Right lung (tissue), 10 donors: ENCODE results near the gene PRDX5. TPM values are rescaled to one million over a fixed set of nuclear protein-coding genes. Genes with fewer than 3 reads are reported as not detected.

Source experiments
- DNase-seq, 2 donors: peaks; one replicate each; pipeline ENCODE4 v3.0.0-alpha.2; 2013
- long read RNA-seq, 8 donors: transcript quantifications; one replicate each; lab custom pipeline, GENCODE V29; 2026
- polyA plus RNA-seq, 5 donors: library from polyadenylated mRNA; unstranded; fragments of 120-200 nt; gene quantifications; one replicate each; pipeline versions ENCODE4 v1.2.1 to v1.2.3, GENCODE V29; 2013; ENCODE audit warnings: inconsistent platforms in 1 of 5, low replicate concordance in 1 of 5; ENCODE audit not compliant: insufficient read length in 5 of 5, insufficient read depth in 1 of 5

Gene PRDX5
- polyA plus RNA-seq: 100 to 1,000 TPM; 141 to 272 (median 177) TPM
- long read RNA-seq, donor 1, transcript PRDX5-202 (4 exons, 463 nt): minor isoform, 10 of 402 reads
- long read RNA-seq, donor 1, transcript PRDX5-201 (6 exons, 893 nt): major isoform, 237 of 402 reads
- long read RNA-seq, donor 1, partial matches to known transcripts: 126 of 402 reads
- long read RNA-seq, donor 1, other reads (novel, unspliced or antisense): 26 of 402 reads
- long read RNA-seq, donor 2, transcript PRDX5-201 (6 exons, 893 nt): major isoform, 89 of 138 reads
- long read RNA-seq, donor 2, transcript PRDX5-202 (4 exons, 463 nt): minor isoform, 5 of 138 reads
- long read RNA-seq, donor 2, partial matches to known transcripts: 33 of 138 reads
- long read RNA-seq, donor 2, other reads (novel, unspliced or antisense): 8 of 138 reads
- long read RNA-seq, donor 3, transcript PRDX5-202 (4 exons, 463 nt): minor isoform, 7 of 247 reads
- long read RNA-seq, donor 3, transcript PRDX5-201 (6 exons, 893 nt): major isoform, 158 of 247 reads
- long read RNA-seq, donor 3, partial matches to known transcripts: 73 of 247 reads
- long read RNA-seq, donor 3, other reads (novel, unspliced or antisense): 8 of 247 reads
- long read RNA-seq, donor 4, transcript PRDX5-201 (6 exons, 893 nt): major isoform, 86 of 129 reads
- long read RNA-seq, donor 4, partial matches to known transcripts: 38 of 129 reads
- long read RNA-seq, donor 4, other reads (novel, unspliced or antisense): 0 of 129 reads
- long read RNA-seq, donor 5, transcript PRDX5-201 (6 exons, 893 nt): major isoform, 178 of 312 reads
- long read RNA-seq, donor 5, transcript PRDX5-202 (4 exons, 463 nt): minor isoform, 6 of 312 reads
- long read RNA-seq, donor 5, partial matches to known transcripts: 91 of 312 reads
- long read RNA-seq, donor 5, other reads (novel, unspliced or antisense): 33 of 312 reads
- long read RNA-seq, donor 6, transcript PRDX5-201 (6 exons, 893 nt): major isoform, 214 of 357 reads
- long read RNA-seq, donor 6, transcript PRDX5-202 (4 exons, 463 nt): minor isoform, 9 of 357 reads
- long read RNA-seq, donor 6, partial matches to known transcripts: 115 of 357 reads
- long read RNA-seq, donor 6, other reads (novel, unspliced or antisense): 19 of 357 reads
- long read RNA-seq, donor 7, transcript PRDX5-202 (4 exons, 463 nt): minor isoform, 7 of 252 reads
- long read RNA-seq, donor 7, transcript PRDX5-201 (6 exons, 893 nt): major isoform, 147 of 252 reads
- long read RNA-seq, donor 7, partial matches to known transcripts: 85 of 252 reads
- long read RNA-seq, donor 7, other reads (novel, unspliced or antisense): 9 of 252 reads
- long read RNA-seq, donor 8, transcript PRDX5-201 (6 exons, 893 nt): major isoform, 75 of 126 reads
- long read RNA-seq, donor 8, partial matches to known transcripts: 41 of 126 reads
- long read RNA-seq, donor 8, other reads (novel, unspliced or antisense): 5 of 126 reads

DNA sequence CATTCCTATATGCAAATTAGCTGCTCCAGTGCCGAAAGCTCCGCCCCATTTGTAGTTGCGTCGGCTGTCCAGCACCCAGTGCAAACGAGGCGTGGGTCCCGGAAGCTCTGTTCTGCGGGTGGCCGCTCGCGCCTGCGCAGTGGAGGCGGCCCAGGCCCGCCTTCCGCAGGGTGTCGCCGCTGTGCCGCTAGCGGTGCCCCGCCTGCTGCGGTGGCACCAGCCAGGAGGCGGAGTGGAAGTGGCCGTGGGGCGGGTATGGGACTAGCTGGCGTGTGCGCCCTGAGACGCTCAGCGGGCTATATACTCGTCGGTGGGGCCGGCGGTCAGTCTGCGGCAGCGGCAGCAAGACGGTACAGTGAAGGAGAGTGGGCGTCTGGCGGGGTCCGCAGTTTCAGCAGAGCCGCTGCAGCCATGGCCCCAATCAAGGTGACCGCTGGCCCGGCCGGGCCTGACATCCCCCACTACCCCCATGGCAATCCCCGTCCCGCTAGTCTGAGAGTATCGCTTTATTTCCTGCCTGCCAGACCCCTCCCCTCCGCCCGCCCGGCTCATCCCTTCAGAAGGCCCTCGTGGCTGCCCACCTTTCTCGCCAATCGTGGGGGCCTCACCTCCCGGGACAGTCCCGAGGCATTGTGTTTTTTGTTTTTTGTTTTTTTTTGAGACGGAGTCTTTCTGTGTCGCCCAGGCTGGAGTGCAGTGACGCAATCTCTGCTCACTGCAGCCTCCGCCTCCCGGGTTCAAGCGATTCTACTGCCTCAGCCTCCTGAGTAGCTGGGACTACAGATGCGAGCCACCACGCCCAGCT, at the start of gene PRDX5:
TSS of gene PRDX5 (plus strand) at position 161 of the 805 bp plus-strand sequence. CDS start at position 256, 95 bp downstream.
- peak; percentile 96 to 97 for DNase-seq

DNA sequence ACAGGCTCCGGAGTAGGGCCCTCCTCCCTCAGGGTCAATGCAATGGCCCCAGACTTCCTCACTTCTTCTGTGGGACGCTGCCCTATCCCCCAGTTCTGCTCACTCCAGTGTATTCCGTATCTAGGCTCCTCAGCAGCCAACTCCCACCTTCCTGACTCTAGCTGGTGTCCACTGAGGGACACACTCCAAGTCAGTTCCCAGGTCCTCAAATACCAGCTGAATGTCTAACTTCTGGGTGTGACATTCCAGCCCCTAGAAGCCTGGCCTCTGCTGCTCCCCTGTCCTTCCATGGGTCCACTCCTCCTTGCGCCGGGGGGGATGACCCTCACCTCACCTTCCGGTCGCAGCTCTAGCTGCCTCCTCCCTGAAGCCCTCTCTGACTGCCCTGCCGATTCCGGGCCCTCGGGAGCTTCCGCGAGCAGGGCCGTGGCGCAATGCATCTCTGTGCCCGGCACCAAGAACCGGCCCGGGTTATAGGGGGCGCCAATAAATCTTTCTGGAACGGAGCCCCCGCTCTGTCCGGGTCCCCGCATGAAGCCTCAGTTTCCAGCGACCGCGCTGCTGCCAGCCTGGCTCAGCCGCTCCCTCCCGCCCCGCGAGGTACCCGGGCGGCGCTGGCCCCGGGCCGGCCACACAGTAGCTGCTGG, 48.9 kb upstream of the PRDX5 start:
- no peak for DNase-seq

DNA sequence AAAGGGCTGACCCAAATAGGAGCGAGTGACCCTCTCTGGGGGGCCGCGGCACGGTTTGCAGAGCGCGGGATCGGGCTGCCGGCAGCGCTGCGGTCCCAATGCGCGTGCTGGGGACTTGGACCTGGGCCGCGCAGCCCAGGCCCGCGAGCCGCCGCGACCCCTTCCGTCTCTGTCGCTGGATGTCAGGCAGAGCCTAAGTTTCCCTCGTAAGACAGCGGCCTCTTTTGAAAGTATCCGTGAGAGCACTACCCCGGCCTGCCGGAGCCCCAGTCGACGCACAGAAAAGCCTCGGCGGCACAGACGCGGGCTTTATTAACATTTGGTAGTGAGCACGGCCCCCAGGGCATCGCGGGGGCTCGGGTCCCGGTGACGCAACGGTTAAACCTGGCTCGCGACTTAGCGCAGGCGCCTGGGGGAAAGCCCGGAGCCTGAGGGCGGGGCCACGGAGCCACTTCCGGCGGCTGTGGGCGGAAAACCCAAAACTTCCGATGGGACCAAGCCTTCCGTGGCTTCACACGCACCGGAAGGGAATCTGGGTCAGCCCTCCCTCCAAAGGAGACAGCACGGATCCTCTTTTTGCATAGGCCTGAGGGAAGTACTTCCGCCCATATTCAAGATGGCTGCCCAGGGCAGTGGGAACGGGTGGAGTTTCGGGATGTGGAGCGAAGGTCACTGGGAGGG, 48.2 kb upstream of the PRDX5 start:
- peak; percentile 99 for DNase-seq

DNA sequence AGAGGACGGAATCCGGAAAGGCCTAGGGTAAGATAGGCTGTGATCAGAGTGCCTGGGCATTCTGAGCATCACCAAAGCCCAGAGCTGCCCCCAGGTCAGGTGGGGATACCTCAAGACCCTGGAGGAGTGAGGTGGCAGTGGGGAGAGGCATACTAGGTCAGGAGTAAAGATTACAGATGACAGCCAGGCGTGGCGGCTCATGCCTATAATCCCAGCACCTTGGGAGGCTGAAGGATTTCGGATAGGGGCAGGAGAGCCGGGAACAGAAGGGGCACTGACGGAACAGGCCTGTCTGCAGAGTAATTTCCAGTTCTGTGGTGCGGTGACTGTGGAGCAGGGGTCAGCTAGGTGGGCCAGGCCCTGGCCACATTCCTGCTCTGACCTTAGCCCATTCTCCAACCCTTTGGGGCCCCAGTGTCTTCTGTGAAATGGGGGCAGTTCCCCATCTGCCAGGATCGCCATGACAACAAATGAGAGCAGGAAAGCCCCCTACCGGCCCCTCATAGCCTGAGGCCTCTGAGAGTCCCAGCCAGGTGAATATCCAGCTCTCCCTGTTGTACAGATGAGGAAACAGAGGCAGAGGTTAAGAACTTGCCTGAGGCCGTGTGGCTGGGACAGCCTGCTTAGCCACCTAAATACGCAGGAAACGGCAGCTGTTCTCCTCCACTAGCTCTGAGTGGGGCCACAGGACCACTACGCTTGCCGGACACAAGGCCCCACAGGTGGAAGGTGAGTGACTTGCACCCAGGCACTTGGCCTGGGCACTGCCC, 42.7 kb upstream of the PRDX5 start:
- no peak for DNase-seq

DNA sequence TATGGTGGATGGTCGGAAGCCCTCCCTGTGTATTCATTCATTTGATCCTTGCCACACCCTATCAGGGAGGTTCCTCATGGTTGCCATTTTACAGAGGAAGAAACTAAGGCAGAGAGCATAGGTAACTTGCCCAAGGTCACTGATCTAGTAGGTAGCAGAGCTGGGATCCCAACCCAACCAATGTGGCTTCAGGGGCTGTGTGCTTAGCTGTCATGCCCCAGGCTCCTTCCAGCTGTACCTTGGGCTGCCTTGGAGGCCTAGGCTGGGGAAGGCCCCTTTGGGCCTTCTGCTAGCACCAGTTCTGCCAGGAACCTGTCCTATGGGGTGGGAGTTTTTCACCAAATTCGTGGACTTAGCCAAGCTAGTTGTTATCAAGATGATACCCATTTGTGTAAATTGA, 42.1 kb upstream of the PRDX5 start:
- DNase-seq: no peak

DNA sequence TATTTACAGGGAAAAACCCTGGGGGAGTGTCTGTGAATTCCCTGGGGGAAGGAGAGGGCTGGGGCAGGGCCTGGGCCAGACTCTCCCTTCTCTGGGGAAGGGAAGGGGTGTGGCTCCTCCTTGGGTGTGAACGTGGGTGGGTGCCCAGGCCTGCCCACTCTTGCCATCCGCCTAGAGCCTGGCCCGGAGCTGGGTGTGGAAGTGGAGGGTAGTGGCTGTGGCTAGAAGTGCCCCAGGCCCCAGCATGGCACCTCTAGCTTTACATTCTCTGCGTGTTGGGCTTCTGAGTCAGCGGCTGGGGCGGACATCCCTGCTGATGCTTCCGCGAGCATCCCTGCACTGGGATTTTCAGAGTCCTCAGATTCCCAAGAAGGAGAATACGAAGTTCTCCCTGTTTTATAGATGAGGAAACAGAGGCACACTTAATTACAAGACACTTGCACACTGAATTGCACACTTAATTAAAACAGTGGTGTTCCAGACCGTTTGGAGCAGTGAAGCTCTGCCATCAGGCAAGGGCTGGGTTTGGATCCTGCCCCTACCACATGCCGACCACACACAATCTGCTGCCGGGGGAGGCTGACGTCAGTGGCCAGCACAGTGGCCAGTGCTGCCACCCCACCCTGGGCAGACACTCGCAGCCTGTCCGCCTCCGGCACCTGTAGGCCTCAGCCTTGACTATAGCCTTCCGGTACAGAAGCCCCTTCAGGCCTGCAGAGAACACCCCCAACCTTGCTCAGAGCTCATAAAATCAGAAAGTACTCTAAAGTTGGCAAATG, 41.1 kb upstream of the PRDX5 start:
- no peak for DNase-seq

DNA sequence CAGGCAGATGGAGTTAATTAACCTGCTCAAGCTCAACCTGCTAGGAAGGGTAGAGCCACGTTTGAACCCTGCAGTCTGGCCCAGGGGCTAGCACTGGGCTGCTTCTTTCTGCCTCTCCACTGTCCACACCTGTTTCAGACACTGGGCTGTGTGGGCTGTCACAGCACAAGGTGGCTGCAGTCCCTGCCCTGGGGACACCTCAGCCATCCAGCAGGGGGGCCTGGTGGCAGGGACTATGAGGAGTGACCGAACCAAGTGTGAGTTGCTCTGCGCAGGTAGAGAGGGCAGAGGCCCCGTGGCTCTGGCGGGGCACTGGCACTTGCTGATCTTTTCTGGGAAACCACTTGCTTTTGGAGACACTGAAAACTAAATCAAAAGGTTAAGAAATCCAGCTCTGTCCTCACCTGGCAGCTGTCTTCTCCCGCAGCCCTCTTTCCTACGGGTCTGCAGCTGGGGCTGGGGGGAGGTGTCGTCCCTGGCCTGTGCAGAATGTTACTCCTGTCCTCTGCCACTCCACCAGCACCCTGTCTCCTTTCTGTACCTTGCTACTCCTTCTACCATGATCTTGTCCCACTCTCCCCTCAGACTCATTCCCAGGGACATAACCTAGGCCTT, 39.2 kb upstream of the PRDX5 start:
- no peak for DNase-seq

DNA sequence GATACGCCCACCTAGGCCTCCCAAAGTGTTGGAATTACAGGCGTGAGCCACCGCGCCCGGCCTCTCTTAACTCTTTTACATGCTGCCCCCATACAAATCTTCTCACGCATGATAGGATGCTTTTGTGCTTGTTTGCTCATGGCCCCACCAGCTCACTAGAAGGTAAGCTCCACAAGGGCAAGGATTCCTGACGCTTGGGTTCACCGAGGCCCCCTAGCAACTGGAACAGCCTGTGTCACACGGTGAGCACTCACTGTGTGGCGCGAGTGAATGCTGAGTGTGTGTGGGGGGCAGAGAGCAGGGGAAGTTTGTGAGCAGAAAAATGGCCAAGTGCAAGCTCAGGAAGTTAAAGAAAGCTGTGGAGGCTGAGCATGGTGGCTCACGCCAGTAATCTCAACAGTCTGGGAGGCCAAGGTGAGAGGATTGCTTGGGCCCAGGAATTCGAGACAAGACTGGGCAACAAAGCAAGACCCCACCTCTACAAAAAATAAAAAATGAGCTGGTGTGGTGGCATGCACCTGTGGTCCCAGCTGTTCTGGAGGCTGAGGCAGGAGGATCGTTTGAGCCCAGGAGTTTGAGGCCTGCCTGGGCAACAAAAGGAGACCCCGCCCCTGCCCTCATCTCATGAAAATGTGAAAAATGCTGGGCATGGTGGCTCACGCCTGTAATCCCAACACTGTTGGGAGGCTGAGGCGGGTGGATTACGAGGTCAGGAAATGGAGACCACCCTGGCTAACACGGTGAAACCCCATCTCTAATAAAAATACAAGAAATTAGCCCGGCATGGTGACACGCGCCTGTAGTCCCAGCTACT, 35.8 kb upstream of the PRDX5 start:
- no peak for DNase-seq

DNA sequence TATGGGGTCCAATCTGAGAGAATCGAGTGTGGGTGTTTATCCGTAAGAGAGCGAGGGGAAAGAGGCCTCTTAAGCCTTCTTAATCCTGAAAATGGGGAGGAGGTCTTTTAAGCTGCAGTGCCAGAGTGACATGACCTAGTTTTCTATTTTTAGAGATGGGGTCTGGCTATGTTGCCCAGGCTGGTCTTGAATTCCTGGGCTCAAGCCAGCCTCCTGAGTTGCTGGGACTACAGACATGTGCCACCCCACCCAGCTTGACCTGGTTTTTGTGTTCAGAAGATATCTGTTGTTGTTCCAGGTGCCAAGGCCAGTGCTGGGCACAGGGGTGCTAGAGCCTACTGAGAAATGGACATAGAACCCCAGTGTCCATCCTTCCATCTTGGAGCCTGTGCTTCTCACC, 34.8 kb upstream of the PRDX5 start:
- no peak for DNase-seq

DNA sequence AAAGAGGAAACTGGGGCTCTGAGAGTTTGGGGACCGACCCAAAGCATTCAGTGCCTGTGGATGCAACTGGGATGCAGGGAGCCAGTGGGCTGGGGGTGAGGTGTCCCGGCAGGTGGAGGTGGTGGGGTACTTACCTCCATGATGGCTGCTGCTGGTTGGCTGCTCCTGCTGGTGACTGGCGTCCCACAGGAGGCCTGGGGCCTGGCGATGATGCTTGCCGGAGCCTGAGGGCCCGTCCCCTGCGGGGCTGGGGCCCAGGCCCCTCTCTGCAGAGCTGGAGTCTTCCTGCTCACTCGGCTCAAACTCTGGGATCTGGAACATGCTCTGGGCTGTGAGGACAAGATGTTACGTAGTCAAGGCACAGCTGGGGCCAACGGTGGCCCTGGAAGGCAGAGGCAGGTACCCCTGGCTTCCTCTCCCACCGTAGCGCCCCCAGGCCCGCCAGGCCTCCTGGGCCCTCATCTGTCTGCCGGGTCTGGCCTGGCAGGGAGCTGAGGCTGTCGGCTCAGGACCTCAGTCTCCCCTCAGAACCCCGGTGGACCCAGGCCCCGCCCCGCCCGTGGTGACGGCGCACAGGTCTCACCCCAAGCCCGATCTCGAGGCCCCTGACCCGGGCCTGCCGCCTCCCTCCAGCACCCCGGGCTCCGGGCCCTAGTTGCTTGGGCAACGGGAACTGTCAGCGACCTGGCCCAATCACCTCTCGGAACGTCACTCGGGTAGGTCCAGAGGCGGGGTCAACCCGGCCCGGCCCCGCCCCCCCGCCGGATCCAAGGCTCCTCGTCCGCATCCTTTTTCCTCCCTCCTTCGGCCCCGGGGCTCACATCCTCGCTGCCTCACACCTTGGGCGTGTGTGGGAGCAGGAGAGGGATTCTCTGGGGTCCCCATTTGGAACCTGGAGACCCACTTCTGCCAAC, 33.6 kb upstream of the PRDX5 start, which contains the start of gene BAD:
TSS of gene BAD (minus strand) at position 618 of the 914 bp plus-strand sequence. CDS start at position 321, 297 bp downstream.
- DNase-seq: peak; percentile 91 to 92

DNA sequence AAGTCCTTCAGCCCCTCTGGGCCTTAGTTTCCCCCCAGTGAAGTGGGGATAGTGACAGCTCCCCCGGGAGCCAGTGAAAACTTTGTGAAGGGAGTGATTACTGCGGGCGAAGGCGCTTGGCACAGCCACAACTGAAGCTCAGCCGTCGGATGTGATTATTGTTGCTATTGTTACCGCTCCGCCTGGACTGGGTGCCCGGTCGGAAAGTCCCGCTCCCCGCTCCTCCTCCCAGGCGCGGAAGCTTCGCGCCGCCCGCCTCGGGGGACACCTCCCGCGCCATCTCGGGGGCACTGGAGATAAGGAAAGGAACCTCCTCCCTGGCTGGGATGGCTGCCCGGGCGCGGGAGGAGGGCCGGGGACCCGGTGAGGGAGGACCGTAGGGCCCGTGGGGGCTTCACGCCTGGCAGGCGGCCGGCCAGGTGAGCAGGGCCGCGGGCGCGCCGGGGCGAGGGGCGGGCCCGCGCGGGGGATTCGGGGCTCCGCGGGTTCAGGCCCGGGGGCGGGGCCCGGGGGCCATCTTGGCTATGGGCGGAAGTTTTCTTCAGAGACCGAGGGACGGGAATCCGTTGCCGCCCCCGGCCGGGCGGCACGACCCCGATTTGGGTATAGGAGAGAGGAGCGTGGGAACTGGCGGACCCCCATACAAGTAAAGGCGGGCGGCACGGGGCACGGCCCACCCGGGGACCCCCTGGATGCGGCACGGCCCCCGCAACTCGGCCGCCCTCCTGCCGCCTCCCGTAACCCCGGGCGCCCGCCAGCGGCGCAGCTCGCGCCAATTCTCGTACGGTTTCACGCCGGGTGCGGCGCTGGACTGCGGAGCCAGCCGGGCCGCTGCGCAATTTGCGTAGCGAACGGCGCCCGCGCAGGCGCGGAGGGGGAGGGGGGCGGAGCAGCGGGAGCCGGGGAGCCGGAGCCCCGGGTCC, 32.7 kb upstream of the PRDX5 start, which contains the start of gene GPR137:
TSS of gene GPR137 (plus strand) at position 887 of the 923 bp plus-strand sequence. CDS start 677 bp downstream, outside the sequence.
- DNase-seq: peak; percentile 90 to 91

DNA sequence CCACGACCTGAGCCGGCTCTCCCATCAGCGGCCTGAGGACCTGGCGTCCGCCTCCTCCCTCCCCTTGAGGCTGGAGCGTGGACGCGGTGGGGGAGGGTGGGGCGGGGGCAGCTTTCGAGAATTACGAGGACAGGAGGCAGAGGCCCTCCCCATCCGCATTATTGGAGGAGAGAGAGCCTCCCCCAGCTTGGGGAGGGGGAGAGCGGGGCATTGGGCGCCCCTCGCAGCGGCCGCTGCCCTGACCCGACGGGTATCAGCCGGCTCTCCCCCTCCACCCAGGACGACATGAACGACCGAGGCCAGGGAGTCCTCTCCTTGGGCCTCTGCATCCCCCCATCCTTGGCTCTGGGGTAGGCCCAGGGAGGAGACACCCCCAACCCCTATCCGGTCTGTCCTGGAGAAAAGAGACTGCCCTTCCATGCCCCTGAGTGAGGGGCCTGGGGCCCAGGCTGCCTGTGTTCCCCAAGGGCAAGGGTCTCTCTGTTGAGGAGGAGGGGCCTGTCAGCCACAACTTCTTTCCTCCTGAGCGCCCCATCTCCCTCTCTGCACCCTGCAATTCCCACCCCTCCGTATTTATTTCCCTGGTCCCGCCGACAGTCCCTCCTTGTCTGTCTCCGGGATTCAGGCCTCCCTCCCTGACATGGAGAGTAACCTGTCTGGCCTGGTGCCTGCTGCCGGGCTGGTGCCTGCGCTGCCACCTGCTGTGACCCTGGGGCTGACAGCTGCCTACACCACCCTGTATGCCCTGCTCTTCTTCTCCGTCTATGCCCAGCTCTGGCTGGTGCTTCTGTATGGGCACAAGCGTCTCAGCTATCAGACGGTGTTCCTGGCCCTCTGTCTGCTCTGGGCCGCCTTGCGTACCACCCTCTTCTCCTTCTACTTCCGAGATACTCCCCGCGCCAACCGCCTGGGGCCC, 31.8 kb upstream of the PRDX5 start:
- no peak for DNase-seq

DNA sequence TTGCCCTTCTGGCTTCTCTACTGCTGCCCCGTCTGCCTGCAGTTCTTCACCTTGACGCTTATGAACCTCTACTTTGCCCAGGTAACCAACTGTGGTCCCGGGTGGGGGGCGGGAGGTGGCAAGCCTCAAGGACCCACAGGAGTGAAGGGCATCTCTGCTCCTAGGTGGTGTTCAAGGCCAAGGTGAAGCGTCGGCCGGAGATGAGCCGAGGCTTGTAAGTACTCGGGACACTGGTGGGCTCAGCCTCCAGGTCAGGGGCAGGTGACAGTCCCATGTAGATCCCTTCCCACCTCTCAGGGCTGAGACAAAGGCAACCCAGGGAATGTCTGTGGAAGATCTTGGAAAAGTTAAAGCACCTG, 31.1 kb upstream of the PRDX5 start:
- DNase-seq: no peak
